GM21786 (cell line): Measurements from ENCODE around the gene CNTN4.
"Not testable (repeated sequence)": the region's sequence is repeated elsewhere in the genome, so short reads cannot be mapped to it uniquely, and the experiment has no call there.

Experiments used
- ATAC-seq: cut with Tn5 transposase; IDR thresholded peaks from one replicate; pipeline ENCODE4 v1.9.1; 2021; ENCODE audit not compliant: unreplicated experiment

CNTN4 gene

GRCh38 chr3:2889736-2890135, 791.1 kb downstream of the CNTN4 start:
- no peak for ATAC-seq

DNA sequence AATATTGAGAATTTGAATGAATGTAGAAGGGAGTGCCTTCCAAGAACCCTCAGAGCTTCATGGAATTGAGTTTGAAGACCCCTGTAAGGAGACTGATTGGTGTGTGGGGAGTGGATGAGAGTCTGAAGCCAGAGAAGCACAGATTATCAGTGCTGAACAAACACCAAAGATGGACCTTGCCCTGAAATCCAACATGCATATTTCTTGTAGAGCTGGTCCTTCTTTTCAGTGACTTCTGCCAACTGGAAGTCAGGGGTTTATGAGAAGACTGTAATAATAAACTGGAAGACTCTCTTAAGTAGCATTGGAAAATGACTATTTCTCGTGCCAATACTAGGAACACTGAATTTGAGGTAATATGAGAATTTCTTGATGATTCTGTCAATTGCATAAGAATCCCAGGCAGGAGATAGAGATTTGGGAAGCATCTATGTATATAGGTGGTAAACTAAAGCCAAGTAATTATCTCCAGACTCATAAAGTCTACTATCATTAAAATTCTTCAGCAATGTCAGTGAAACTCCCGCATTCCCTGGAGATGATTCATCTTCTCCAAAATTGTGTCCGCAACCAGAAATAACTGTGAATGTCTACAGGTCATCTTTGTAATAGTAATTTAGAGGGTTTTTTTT, 797.8 kb downstream of the CNTN4 start:
- no peak for ATAC-seq

DNA sequence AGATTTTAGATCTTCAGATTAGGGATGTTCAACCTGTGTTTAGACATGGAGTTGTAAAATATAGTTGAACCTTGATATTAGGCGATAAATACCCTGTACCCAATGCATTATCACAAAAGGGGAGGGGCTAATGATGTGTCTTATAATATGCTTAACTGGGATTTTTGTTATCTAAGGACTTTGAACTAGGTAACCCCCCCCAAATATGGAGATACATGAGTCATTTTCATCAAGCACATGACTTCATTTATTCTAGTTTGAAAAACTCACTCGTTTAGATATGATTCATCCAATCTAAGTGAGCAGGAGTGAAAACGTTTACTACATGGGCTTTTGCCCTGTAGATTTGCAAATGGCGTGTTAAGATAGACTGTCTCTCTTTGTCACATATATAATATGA, 799.2 kb downstream of the CNTN4 start:
- no peak for ATAC-seq

DNA sequence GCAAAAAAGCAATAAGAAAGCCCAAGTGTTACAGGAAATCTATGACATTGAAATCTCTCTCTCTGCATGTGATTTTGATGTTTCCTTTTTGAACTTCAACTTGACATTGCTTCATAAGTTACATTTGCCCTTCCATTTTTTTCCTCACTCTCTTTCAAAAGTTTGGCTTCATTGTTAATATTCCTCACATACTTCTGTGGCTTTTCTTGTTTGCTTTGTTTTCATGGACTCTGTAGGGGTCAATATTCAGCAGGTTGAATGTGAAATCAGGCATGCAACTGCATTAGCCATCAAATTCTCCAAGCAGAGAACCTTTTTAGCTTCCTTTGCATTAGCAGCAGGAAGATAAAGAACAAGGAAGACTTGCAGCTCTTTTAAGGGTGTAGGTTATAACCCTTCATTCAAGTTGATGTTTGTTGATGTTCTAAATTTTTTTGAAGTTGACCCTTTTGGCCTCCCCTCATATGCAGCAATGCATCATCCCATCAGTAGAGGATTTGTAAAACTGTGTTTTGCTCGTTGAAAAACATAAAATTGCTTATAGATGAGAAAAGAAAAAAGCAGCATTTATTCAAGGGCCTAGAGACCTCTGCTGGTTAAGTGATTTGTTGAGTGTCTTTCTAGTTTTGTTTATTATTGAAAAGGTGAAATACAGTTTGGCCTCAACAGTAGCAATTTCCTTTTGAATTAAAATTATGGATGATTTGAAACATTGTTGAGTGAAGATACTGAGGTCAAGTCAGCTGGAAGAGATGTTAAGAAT, 800.1 kb downstream of the CNTN4 start:
- ATAC-seq: no peak

- ATAC-seq: no peak
These were observed 805.4 kb downstream of the CNTN4 start for GRCh38 chr3:2904054-2904453.

GRCh38 chr3:2908693-2909351, 810.2 kb downstream of the CNTN4 start:
- ATAC-seq: no peak

DNA sequence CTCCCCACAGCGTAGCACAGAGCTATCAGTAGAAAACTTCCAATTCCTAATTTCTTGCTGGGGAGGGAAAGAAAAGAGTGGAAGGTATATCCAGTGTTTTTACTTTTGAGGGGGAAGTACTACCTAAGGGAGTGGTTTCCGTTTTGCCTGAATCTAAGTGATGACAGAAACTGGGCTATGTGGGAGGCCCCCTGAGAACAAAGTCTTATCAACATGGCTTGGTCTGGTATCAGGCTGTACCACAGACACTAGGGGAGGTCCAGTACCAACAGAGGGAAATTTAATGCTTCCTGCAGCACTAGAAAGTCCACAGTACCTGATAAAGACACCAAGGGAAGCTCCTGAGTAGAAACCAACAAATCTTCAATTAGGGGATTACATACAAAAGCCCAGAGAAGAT, 812.3 kb downstream of the CNTN4 start:
- ATAC-seq: no peak

GRCh38 chr3:2915826-2916225, 817.2 kb downstream of the CNTN4 start:
- no peak for ATAC-seq

DNA sequence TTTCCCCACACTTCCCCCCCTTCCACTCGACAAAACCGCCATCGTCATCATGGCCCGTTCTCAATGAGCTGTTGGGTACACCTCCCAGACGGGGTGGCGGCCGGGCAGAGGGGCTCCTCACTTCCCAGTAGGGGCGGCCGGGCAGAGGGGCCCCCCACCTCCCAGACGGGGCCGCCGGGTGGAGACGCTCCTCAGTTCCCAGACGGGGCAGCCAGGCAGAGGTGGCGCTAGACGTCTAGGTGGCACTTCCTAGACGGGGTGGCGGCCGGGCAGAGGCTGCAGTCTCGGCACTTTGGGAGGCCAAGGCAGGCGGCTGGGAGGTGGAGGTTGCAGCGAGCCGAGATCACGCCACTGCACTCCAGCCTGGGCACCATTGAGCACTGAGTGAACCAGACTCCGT, 818.0 kb downstream of the CNTN4 start:
- ATAC-seq: not testable (repeated sequence)

- ATAC-seq: no peak
These were observed 821.4 kb downstream of the CNTN4 start for GRCh38 chr3:2920103-2920502.

DNA sequence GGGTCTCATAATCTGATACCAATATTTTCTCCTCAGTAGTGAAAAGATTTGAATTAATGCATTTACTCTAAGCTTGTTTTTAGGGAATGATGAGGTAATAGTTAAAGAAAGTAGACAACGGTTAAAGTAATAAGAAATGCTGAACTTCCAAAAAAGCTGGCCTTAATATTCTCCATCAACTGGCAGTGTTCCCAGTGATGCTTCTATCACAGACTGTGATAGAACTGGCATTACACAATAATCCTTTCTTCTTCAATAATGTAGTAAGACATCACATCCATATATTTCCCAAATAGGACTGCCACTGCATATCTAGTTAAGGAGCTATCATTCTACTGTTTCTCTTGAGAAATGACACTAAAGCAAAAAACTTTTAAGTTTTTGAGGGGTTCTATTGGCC, 822.8 kb downstream of the CNTN4 start:
- no peak for ATAC-seq

DNA sequence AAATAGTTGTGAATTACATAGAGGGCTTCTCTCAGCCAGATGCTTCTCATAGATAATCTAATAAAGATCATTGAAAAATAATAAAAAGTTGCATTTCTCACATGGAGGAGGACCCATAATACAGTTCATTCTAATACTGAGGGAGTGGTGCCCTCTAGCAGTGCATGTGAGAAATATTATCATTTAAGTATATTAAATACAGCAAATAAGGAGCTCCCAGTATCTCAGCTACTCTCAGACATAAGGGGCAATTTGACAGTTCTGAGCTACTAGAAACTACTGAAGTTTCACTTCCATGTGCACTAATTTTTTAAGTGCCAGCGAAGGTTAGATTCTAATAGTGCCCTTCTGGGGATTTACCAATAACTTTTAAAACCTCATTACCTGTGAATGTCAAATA, 823.2 kb downstream of the CNTN4 start:
- ATAC-seq: peak; percentile 74

DNA sequence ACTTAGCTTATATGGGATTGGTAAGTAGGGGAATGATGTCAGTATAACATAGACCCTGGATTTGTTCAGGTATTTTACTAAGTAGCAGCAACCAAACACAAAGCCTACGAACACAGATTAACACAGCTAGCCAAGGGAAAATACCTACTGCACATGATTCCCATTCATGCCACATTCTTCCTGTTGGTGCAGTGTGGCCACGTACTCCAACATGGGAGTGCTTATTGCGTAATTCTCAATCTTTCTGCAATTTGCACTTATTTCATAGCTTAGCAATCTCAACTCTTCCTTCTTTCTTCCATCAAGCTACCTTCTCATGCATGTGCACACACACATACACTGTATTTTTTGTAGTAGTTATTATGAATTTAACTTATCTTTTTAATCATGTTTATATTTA, 824.7 kb downstream of the CNTN4 start:
- no peak for ATAC-seq

- ATAC-seq: no peak
These were observed 828.6 kb downstream of the CNTN4 start for GRCh38 chr3:2927259-2927658.

GRCh38 chr3:2929574-2929973, 830.9 kb downstream of the CNTN4 start:
- no peak for ATAC-seq

- no peak for ATAC-seq
These were observed 832.6 kb downstream of the CNTN4 start for GRCh38 chr3:2931265-2931664.

- ATAC-seq: no peak
These were observed 835.9 kb downstream of the CNTN4 start for GRCh38 chr3:2934541-2934940.

- no peak for ATAC-seq
These were observed 838.4 kb downstream of the CNTN4 start for GRCh38 chr3:2937055-2937454.

DNA sequence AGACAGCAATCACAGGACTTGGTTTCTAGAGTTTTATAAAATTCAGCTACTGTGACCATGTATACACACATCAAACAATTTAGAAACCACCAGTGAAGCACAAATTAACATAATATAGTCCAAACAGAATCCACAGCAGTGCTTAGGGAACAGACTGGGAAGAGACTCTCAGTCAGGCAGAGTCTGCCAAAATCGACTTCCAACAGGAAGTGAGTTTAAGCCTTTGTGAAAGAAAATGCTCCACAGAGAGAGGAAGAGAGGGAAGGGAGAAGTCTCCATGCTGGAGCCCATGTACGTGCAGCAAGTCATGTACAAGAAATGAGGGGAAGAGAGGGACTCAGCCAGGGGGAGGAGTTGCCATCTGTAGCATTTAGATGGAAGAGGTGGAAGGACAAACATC, 838.9 kb downstream of the CNTN4 start:
- ATAC-seq: no peak

- no peak for ATAC-seq
These were observed 840.0 kb downstream of the CNTN4 start for GRCh38 chr3:2938711-2939110.

- no peak for ATAC-seq
These were observed 841.4 kb downstream of the CNTN4 start for GRCh38 chr3:2940062-2940461.

DNA sequence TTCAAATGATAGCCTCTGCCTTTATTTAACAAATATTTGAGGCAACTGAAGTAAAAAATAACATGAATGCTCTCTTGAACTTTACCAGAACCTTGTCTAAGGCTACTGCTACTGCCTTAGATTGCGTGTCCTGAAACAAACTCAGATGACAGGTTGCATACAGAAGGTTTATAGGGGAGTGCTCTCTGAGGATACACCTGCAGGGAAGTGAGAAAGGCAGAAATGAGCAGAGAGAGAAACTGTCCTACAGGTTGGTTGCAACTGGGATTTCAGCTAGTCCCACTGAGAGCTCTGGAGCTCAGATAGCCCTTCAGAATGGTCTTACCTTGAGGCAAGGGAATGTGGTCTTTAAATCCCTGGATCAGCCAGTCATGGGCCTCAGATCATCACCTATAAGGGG, 846.0 kb downstream of the CNTN4 start:
- ATAC-seq: peak; percentile 86
